ENCODE measurements around the gene NAPSA.
"Not testable (repeated sequence)": the region's sequence is repeated elsewhere in the genome, so short reads cannot be mapped to it uniquely, and the experiment has no call there.

The NAPSA gene

DNA sequence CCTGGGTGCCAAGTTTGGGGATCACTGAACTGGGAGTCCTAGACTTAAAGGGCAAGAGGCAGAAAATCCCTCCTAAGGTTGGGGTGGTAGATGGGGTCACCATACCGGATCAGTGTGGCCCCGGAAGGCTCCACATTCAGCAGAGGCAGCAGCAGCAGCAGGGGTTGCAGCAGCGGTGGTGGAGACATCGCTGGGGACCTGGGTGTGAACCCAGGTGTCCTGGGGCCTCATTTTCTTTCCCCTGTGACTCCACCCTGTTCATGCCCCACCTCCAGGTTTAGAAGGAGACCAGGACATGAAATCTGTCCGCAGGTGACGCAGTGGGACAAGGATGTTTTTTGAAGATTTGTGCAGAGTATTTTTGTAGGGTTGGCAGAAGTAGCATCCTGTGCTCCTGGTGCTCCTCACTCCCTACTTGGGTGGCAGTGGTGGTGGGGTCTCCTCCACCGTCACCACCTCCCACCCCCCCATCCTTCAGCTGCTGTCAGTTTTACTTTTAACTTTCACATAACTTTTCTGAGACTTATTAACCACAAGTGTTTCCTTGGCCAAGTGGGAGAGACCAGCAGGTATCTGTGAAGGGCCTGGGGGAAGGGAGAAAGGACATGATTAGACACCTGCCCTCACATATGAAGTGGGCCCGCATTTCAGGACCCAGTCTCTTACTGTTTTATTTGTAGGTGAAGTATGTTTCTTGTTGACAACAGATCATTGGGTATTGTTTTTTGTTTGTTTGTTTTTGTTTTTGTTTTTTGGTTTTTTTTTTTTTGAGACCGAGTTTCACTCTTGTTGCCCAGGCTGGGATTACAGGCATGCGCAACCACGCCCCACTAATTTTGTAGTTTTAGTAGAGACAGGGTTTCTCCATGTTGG, at the start of gene NAPSA:
Gene NAPSA, minus strand, starts transcription at position 206 of the 873 bp plus-strand sequence. Its CDS starts 18 bp downstream, at position 188.
- DNase-seq (ENCODE audit: low spot score): no peak
- FAIRE-seq: no peak

- no peak for FAIRE-seq
Observed at GRCh38 chr19:50413531-50413930, 48.1 kb upstream of the NAPSA start.

DNA sequence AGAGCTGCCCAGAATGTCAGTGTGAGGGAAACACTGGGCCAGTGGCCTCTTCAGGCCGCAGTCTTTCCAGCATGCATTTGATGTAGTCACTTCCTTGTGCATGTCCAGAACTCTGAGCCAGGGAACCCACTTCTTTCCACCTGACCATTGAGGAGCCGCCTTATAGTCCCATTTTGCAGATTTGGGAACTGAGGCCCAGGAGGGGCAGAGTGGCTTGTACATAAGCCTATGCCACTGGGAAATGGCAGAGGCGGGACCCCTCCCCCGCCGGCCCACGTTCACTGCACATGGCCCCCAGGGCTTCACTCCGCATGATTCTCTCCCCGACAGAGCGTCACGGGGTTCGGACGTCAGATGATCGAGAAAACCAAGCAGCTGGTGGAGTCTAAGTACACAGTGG, 47.7 kb upstream of the NAPSA start:
- FAIRE-seq: no peak

More at GRCh38 chr19:50413531-50413930, 48.1 kb upstream of the NAPSA start:
- no peak for DNase-seq (ENCODE audit: low spot score)

GRCh38 chr19:50412419-50412818, 47.0 kb upstream of the NAPSA start:
- DNase-seq (ENCODE audit: low spot score): no peak
- FAIRE-seq: no peak

More for the DNA sequence above, 47.7 kb upstream of the NAPSA start:
- no peak for DNase-seq (ENCODE audit: low spot score)

- FAIRE-seq (no peak), DNase-seq (ENCODE audit: low spot score) (no peak)
Observed at GRCh38 chr19:50410109-50410508, 44.7 kb upstream of the NAPSA start.

GRCh38 chr19:50409347-50409746, 43.9 kb upstream of the NAPSA start:
- DNase-seq (ENCODE audit: low spot score) (no peak), FAIRE-seq (no peak)

GRCh38 chr19:50406829-50407228, 41.4 kb upstream of the NAPSA start:
- DNase-seq (ENCODE audit: low spot score) (no peak), FAIRE-seq (no peak)

- no peak for FAIRE-seq
Observed at GRCh38 chr19:50406156-50406820, 40.8 kb upstream of the NAPSA start.

GRCh38 chr19:50402544-50403301, 37.3 kb upstream of the NAPSA start:
- DNase-seq (ENCODE audit: low spot score) (no peak), FAIRE-seq (no peak)

More at GRCh38 chr19:50406156-50406820, 40.8 kb upstream of the NAPSA start:
- DNase-seq (ENCODE audit: low spot score): no peak

DNA sequence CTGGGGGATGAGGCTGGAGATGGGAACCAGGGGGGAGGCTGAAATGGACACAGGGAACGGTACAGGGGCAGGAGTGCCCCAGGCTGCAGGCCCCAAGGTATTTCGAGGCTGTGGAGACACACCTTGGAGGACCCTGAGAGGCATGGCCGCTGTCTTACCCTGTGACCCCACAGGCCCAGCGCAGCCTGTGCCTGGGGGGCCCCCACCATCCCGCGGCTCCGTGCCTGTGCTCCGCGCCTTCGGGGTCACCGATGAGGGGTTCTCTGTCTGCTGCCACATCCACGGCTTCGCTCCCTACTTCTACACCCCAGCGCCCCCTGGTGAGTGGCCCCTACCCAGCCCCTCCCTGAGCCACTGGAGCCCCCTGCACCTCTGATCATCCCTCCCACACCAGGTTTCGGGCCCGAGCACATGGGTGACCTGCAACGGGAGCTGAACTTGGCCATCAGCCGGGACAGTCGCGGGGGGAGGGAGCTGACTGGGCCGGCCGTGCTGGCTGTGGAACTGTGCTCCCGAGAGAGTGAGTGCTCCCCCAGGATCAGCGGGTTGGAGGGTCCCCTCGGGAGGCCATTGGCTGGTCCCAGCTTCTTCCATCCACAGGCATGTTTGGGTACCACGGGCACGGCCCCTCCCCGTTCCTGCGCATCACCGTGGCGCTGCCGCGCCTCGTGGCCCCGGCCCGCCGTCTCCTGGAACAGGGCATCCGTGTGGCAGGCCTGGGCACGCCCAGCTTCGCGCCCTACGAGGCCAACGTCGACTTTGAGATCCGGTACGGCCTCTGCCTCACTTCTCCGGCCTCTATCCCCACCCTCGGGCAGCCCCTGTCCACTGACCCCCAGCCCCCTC, 36.4 kb upstream of the NAPSA start:
- no peak for DNase-seq (ENCODE audit: low spot score)
- no peak for FAIRE-seq

GRCh38 chr19:50399368-50399745, 33.9 kb upstream of the NAPSA start:
- DNase-seq (ENCODE audit: low spot score): no peak
- no peak for FAIRE-seq

DNA sequence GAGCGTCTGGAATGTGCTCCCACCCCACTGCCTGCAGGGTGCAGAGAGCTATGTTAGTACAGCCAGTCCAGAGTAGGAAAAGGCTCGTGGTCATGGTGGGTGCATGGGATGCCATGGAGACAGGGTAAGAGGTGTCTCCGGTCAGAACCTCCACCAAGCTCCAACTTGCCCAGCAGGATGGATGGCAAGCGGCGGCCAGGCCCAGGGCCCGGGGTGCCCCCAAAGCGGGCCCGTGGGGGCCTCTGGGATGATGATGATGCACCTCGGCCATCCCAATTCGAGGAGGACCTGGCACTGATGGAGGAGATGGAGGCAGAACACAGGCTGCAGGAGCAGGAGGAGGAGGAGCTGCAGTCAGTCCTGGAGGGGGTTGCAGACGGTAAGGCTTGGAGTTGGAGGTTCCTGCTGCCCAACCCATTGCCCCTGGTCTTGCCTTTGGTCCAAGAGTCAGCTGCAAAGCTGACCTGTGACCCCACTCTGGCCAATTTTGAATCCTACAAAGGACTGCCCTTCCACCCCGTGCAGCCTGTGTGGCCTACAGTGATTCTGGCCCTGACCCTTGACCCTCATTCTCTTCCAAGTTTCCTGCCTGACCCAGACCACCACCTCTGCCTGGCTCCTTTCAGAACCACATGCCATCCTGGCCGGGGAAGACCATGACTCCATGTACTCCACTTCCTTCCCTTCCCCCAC, 33.4 kb upstream of the NAPSA start:
- FAIRE-seq (no peak), DNase-seq (ENCODE audit: low spot score) (no peak)

DNA sequence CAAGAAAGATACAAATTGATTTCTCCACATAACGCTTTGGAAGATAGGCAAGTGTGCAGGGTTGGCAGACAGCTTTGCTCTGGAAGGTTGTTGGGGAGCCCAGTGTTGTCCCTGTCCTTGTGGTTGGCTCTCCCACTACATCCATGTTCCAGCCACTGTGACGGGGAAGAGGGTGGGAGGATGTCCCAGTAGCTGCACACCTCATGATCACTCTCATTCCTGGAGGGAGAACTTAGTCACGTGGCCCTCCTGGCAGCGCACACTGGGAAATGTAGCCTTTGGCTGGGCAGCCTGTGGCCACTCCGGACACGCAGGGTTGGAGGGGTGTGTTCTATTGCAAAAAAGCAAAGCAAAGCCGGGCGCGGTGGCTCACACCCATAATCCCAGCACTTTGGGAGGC, 28.6 kb upstream of the NAPSA start:
- no peak for FAIRE-seq

DNA sequence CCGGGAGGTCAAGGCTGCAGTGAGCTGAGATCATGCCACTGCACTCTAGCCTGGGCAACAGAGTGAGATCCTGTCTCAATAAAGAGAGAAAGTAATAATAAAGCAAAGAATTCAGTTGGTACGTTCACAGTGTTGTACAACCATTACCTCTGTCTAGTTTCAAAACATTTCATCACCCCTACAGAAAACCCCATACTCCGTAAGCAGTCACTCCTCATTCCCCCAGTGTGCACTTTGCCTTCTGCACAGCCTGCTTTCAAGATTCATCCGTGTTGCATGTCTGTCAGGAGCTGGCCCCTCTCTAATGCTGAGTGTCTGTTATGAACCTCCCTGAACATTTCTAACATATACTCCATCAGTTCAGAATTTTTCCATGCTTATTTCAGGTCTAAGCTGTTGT, 28.1 kb upstream of the NAPSA start:
- DNase-seq (ENCODE audit: low spot score) (no peak), FAIRE-seq (no peak)

More for the DNA sequence above, 28.6 kb upstream of the NAPSA start:
- no peak for DNase-seq (ENCODE audit: low spot score)

GRCh38 chr19:50392759-50393158, 27.3 kb upstream of the NAPSA start:
- no peak for FAIRE-seq
- DNase-seq (ENCODE audit: low spot score): no peak

DNA sequence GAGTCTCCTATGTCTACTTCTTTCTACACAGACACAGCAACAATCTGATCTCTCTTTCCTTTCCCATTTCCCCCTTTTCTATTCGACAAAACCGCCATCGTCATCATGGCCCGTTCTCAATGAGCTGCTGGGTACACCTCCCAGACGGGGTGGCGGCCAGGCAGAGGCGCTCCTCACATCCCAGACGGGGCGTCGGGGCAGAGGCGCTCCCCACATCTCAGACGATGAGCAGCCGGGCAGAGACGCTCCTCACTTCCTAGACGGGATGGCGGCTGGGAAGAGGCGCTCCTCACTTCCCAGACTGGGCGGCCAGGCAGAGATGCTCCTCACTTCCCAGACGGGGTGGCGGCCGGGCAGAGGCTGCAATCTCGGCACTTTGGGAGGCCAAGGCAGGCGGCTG, 25.5 kb upstream of the NAPSA start:
- not testable (repeated sequence) for DNase-seq (ENCODE audit: low spot score); FAIRE-seq

DNA sequence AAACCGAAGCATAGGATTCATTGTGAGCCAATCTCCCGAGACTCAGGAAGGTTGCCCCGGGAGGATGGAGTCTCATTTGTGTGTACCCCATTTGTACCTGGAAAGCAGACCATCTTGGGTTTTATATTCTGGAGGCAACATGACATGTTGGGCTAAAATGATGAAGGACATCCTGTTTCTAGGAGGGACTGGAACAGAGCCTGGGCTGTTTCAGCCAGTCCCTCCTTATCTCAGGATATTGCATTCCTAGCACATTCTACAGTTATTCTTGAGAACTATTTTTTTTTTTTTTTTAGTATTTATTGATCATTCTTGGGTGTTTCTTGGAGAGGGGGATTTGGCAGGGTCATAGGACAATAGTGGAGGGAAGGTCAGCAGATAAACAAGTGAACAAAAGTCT, 24.9 kb upstream of the NAPSA start:
- FAIRE-seq; DNase-seq (ENCODE audit: low spot score): not testable (repeated sequence)

DNA sequence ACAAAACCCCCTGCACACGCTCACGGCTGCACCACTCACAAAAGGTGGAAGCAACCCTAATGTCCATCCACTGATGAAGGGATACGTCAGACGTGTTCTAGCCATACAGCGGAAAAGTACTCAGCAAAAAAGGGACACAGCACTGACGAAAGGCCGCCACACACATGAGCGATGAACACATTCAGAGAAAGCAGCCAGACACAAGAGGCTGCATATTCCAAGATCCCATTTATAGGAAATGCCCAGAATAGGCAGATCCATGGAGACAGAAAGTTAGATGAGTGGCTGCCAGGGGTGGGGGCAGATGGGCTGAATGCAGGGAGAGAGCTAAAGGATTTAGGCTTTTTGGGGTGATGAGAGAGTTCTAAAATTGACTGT, 22.4 kb upstream of the NAPSA start:
- DNase-seq (ENCODE audit: low spot score) (no peak), FAIRE-seq (no peak)

- FAIRE-seq: no peak
- no peak for DNase-seq (ENCODE audit: low spot score)
Observed at GRCh38 chr19:50387176-50387867, 21.9 kb upstream of the NAPSA start.

Data from RCC 7860 (cell line).